Dendritic cell treated with granulocyte-macrophage colony-stimulating factor and Interleukin-4, amounts not matched to agents 40 ng/mL and 50 ng/mL, for 4 days (primary cell): ENCODE results near the gene TACSTD2.
A peak's percentile ranks its signal among the peaks of the same experiment; 100 is the strongest.
"Not testable (repeated sequence)": the region's sequence is repeated elsewhere in the genome, so short reads cannot be mapped to it uniquely, and the experiment has no call there.

Source experiments
- H3K27ac Mint-ChIP-seq: one replicate; pipeline ENCODE4 v1.8.0; 2022; ENCODE audit warnings: mild to moderate bottlenecking, mixed read lengths
- H3K27me3 Mint-ChIP-seq: one replicate; pipeline ENCODE4 v1.8.0; 2022; ENCODE audit warnings: mild to moderate bottlenecking, mixed read lengths
- H3K36me3 Mint-ChIP-seq: one replicate; pipeline ENCODE4 v1.8.0; 2022; ENCODE audit warnings: low read depth, mixed read lengths
- H3K4me1 Mint-ChIP-seq: one replicate; pipeline ENCODE4 v1.8.0; 2022; ENCODE audit warnings: low read depth, mixed read lengths
- H3K4me3 Mint-ChIP-seq: one replicate; pipeline ENCODE4 v1.8.0; 2022; ENCODE audit warnings: mild to moderate bottlenecking, moderate library complexity, mixed read lengths
- H3K9me3 Mint-ChIP-seq: one replicate; pipeline ENCODE4 v1.8.0; 2022; ENCODE audit warnings: mixed read lengths
- intact Hi-C: fragments of 100-400 bp; cut with micrococcal nuclease; formaldehyde crosslinking; loops from one replicate; pipeline ENCODE4 v1.15.0; 2022

Gene TACSTD2

GRCh38 chr1:58568911-58569310 lies 8.1 kb downstream of the TACSTD2 start:
- no peaks in the 10 kb centered on the region for H3K9me3 Mint-ChIP-seq
- no peak overlapping the region for H3K27ac Mint-ChIP-seq
- H3K4me3 Mint-ChIP-seq = no peak overlapping the region
- intact Hi-C loops = no loop called here
- no peaks in the 10 kb centered on the region for H3K36me3 Mint-ChIP-seq
- peaks cover 6% of the 10 kb centered on the region for H3K4me1 Mint-ChIP-seq
- peaks cover 40% of the 10 kb centered on the region for H3K27me3 Mint-ChIP-seq

GRCh38 chr1:58568271-58568860 lies 8.7 kb downstream of the TACSTD2 start:
- H3K4me1 Mint-ChIP-seq = peaks cover 6% of the 10 kb centered on the region
- H3K9me3 Mint-ChIP-seq = no peaks in the 10 kb centered on the region
- H3K36me3 Mint-ChIP-seq = no peaks in the 10 kb centered on the region
- no peak overlapping the region for H3K27ac Mint-ChIP-seq
- intact Hi-C loops = no loop called here
- no peak overlapping the region for H3K4me3 Mint-ChIP-seq
- peaks cover 35% of the 10 kb centered on the region for H3K27me3 Mint-ChIP-seq

- intact Hi-C loops = no loop called here
- peaks cover 13% of the 10 kb centered on the region for H3K4me1 Mint-ChIP-seq
- H3K36me3 Mint-ChIP-seq = no peaks in the 10 kb centered on the region
- no peaks in the 10 kb centered on the region for H3K9me3 Mint-ChIP-seq
- H3K4me3 Mint-ChIP-seq = no peak overlapping the region
- no peak overlapping the region for H3K27ac Mint-ChIP-seq
- peaks cover 20% of the 10 kb centered on the region for H3K27me3 Mint-ChIP-seq
Measured at GRCh38 chr1:58566339-58566738, 10.7 kb downstream of the TACSTD2 start.

- H3K4me3 Mint-ChIP-seq, H3K9me3 Mint-ChIP-seq, H3K27me3 Mint-ChIP-seq, H3K36me3 Mint-ChIP-seq, H3K27ac Mint-ChIP-seq, H3K4me1 Mint-ChIP-seq: not testable (repeated sequence)
- intact Hi-C loops = loop anchor here (5.0 kb wide), 1 partner anchor 59 kb away; no protein-coding TSS in a partner anchor
Measured at GRCh38 chr1:58563715-58564114, 13.3 kb downstream of the TACSTD2 start.

GRCh38 chr1:58561633-58562032 lies 15.4 kb downstream of the TACSTD2 start:
- intact Hi-C loops = loop anchor here (5.0 kb wide), 1 partner anchor 61 kb away; no protein-coding TSS in a partner anchor
- no peaks in the 10 kb centered on the region for H3K36me3 Mint-ChIP-seq
- H3K4me3 Mint-ChIP-seq = no peak overlapping the region
- H3K27ac Mint-ChIP-seq = peak overlapping the region; percentile 14
- H3K9me3 Mint-ChIP-seq = no peaks in the 10 kb centered on the region
- peaks cover 7% of the 10 kb centered on the region for H3K27me3 Mint-ChIP-seq
- peaks cover 7% of the 10 kb centered on the region for H3K4me1 Mint-ChIP-seq

- intact Hi-C loops = no loop called here
- no peak overlapping the region for H3K27ac Mint-ChIP-seq
Measured at GRCh38 chr1:58555393-58555792, 21.7 kb downstream of the TACSTD2 start.

GRCh38 chr1:58551186-58552140 lies 25.6 kb downstream of the TACSTD2 start:
- intact Hi-C loops = no loop called here
- no peaks in the 10 kb centered on the region for H3K27me3 Mint-ChIP-seq
- no peaks in the 10 kb centered on the region for H3K4me1 Mint-ChIP-seq
- H3K9me3 Mint-ChIP-seq = no peaks in the 10 kb centered on the region
- no peaks in the 10 kb centered on the region for H3K36me3 Mint-ChIP-seq
- no peak overlapping the region for H3K27ac Mint-ChIP-seq
- H3K4me3 Mint-ChIP-seq = no peak overlapping the region

More at GRCh38 chr1:58555393-58555792, 21.7 kb downstream of the TACSTD2 start:
- Mint-ChIP-seq H3K4me1 (no peaks in the 10 kb centered on the region), H3K4me3 (no peak overlapping the region), H3K9me3 (no peaks in the 10 kb centered on the region), H3K36me3 (no peaks in the 10 kb centered on the region), H3K27me3 (no peaks in the 10 kb centered on the region)

- peaks cover 14% of the 10 kb centered on the region for H3K4me1 Mint-ChIP-seq
- H3K4me3 Mint-ChIP-seq, H3K27ac Mint-ChIP-seq, H3K36me3 Mint-ChIP-seq, H3K27me3 Mint-ChIP-seq, H3K9me3 Mint-ChIP-seq, intact Hi-C loops: not testable (repeated sequence)
Measured at GRCh38 chr1:58549291-58549690, 27.8 kb downstream of the TACSTD2 start.

GRCh38 chr1:58548371-58548770 lies 28.7 kb downstream of the TACSTD2 start:
- H3K36me3 Mint-ChIP-seq = no peaks in the 10 kb centered on the region
- no peak overlapping the region for H3K27ac Mint-ChIP-seq
- intact Hi-C loops = no loop called here
- H3K9me3 Mint-ChIP-seq = no peaks in the 10 kb centered on the region
- no peaks in the 10 kb centered on the region for H3K27me3 Mint-ChIP-seq
- peaks cover 16% of the 10 kb centered on the region for H3K4me1 Mint-ChIP-seq
- H3K4me3 Mint-ChIP-seq = no peak overlapping the region

- Mint-ChIP-seq H3K4me3 (peak within 1 kb of the TSS; percentile 79), H3K36me3 (no peaks in the 10 kb centered on the region), H3K9me3 (no peaks in the 10 kb centered on the region), H3K27me3 (no peaks in the 10 kb centered on the region), H3K27ac (peak within 1 kb of the TSS; percentile 93), H3K4me1 (peaks cover 19% of the 10 kb centered on the region)
- intact Hi-C loops = loop anchor here (1.0 kb wide), 2 partner anchors 29 to 106 kb away; no protein-coding TSS in a partner anchor
Measured at GRCh38 chr1:58546520-58547308, 30.3 kb downstream of the TACSTD2 start, which contains the start of gene OMA1. OMA1 (minus strand) TSS chr1:58546726; CDS start chr1:58539294, 7,432 bp downstream.

- H3K36me3 Mint-ChIP-seq = no peaks in the 10 kb centered on the region
- H3K27ac Mint-ChIP-seq = peak overlapping the region; percentile 93
Measured at GRCh38 chr1:58545591-58546519, 31.2 kb downstream of the TACSTD2 start.

GRCh38 chr1:58543260-58543659 lies 33.8 kb downstream of the TACSTD2 start:
- H3K36me3 Mint-ChIP-seq = no peaks in the 10 kb centered on the region
- H3K9me3 Mint-ChIP-seq = no peaks in the 10 kb centered on the region
- H3K27me3 Mint-ChIP-seq = no peaks in the 10 kb centered on the region
- H3K27ac Mint-ChIP-seq = no peak overlapping the region
- intact Hi-C loops = no loop called here
- peaks cover 24% of the 10 kb centered on the region for H3K4me1 Mint-ChIP-seq
- no peak overlapping the region for H3K4me3 Mint-ChIP-seq

More at GRCh38 chr1:58545591-58546519, 31.2 kb downstream of the TACSTD2 start:
- H3K9me3 Mint-ChIP-seq = no peaks in the 10 kb centered on the region
- peak overlapping the region; percentile 79 for H3K4me3 Mint-ChIP-seq
- H3K4me1 Mint-ChIP-seq = peaks cover 19% of the 10 kb centered on the region
- intact Hi-C loops = loop anchor here (1.0 kb wide), 2 partner anchors 29 to 106 kb away; no protein-coding TSS in a partner anchor
- H3K27me3 Mint-ChIP-seq = no peaks in the 10 kb centered on the region

GRCh38 chr1:58539553-58539952 lies 37.5 kb downstream of the TACSTD2 start:
- Mint-ChIP-seq H3K4me1 (peaks cover 11% of the 10 kb centered on the region), H3K9me3 (no peaks in the 10 kb centered on the region), H3K4me3 (no peak overlapping the region), H3K27ac (no peak overlapping the region), H3K36me3 (no peaks in the 10 kb centered on the region), H3K27me3 (no peaks in the 10 kb centered on the region)
- intact Hi-C loops = no loop called here
